ENCODE data around the gene MLN. TPM values are rescaled to one million over a fixed set of nuclear protein-coding genes. Genes with fewer than 3 reads are reported as not detected.

Gene MLN
- total and polyA plus RNA-seq, 2 experiments from 2014 or later = not detected

GRCh38 chr6:33774774-33775173 lies 29.0 kb downstream of the MLN start:
- H4K20me1 ChIP-seq (replicated peaks; ENCODE audit: insufficient read depth) = peaks cover 3% of the 10 kb centered on the region; the same call in 1 of the 2 replicates
- H3K4me3 ChIP-seq = no peak overlapping the region
- H3K4me1 Mint-ChIP-seq = peaks cover 51% of the 10 kb centered on the region
- H3K4me3 Mint-ChIP-seq = no peak overlapping the region
- no peaks in the 10 kb centered on the region for H3K9me3 Mint-ChIP-seq
- ATAC-seq (no peak), DNase-seq (ENCODE audit: low spot score) (no peak)
- no peak overlapping the region for H3K4me2 ChIP-seq
- H3K27me3 ChIP-seq (ENCODE audit: insufficient read depth) = no peaks in the 10 kb centered on the region
- H3K4me1 ChIP-seq (ENCODE audit: insufficient read depth) = peaks cover 33% of the 10 kb centered on the region
- no peak overlapping the region for H2AFZ ChIP-seq
- H3K36me3 Mint-ChIP-seq (ENCODE audit: low read depth) = peaks cover 68% of the 10 kb centered on the region
- TF ChIP-seq CTCF (conservative IDR thresholded peaks at IDR 0.05; ENCODE audit: low read depth in 2 of 2) = no peak
- TF ChIP-seq, protein P1, sequence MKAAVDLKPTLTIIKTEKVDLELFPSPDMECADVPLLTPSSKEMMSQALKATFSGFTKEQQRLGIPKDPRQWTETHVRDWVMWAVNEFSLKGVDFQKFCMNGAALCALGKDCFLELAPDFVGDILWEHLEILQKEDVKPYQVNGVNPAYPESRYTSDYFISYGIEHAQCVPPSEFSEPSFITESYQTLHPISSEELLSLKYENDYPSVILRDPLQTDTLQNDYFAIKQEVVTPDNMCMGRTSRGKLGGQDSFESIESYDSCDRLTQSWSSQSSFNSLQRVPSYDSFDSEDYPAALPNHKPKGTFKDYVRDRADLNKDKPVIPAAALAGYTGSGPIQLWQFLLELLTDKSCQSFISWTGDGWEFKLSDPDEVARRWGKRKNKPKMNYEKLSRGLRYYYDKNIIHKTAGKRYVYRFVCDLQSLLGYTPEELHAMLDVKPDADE (IDR thresholded peaks at IDR 0.05) = no peak
- TF ChIP-seq EZH2phosphoT487 (IDR thresholded peaks at IDR 0.05; ENCODE audit: unreplicated experiment) = no peak
- no peak for TF ChIP-seq JUNB (IDR thresholded peaks at IDR 0.05; ENCODE audit: unreplicated experiment)
- TF ChIP-seq NANOG (IDR thresholded peaks at IDR 0.05; ENCODE audit: borderline replicate concordance) = no peak
- TF ChIP-seq CREB1 (CRISPR knock-in tag; IDR thresholded peaks at IDR 0.05; ENCODE audit: low read depth) = no peak
- no peak for TF ChIP-seq POLR2AphosphoS5 (IDR thresholded peaks at IDR 0.05; ENCODE audit: low read depth)
- no peak for TF ChIP-seq STAT1 (IDR thresholded peaks at IDR 0.05; ENCODE audit: unreplicated experiment)
- no peak for TF ChIP-seq EZH2 (IDR thresholded peaks at IDR 0.05; ENCODE audit: low read depth, unreplicated experiment)
- no peak for TF ChIP-seq ZNF462 (CRISPR knock-in tag; IDR thresholded peaks at IDR 0.05)
- no peak for TF ChIP-seq ZNF114 (CRISPR knock-in tag; IDR thresholded peaks at IDR 0.05)
- H3F3A ChIP-seq (replicated peaks; ENCODE audit: low read depth) = peaks cover 18% of the 10 kb centered on the region
- no peaks in the 10 kb centered on the region for H3K79me2 ChIP-seq (replicated peaks; ENCODE audit: insufficient read depth)
- H3K9me2 ChIP-seq (ENCODE audit: insufficient read depth) = no peaks in the 10 kb centered on the region
- H3K27ac ChIP-seq (ENCODE audit: low read depth) = no peak overlapping the region
- H3K36me3 ChIP-seq (ENCODE audit: insufficient read depth) = peaks cover 14% of the 10 kb centered on the region
- H3K27me3 Mint-ChIP-seq (ENCODE audit: insufficient read depth, low read depth, poor library complexity) = peaks cover 13% of the 10 kb centered on the region
- no peak overlapping the region for H3K27ac Mint-ChIP-seq
